ENCODE measurements around the gene C10orf90. TPM values are rescaled to one million over a fixed set of nuclear protein-coding genes. Genes with fewer than 3 reads are reported as not detected.

The C10orf90 gene
- total and polyA plus RNA-seq, 8 donors: 0.32 to 0.64 (median 0.47) TPM; not detected in 5

DNA sequence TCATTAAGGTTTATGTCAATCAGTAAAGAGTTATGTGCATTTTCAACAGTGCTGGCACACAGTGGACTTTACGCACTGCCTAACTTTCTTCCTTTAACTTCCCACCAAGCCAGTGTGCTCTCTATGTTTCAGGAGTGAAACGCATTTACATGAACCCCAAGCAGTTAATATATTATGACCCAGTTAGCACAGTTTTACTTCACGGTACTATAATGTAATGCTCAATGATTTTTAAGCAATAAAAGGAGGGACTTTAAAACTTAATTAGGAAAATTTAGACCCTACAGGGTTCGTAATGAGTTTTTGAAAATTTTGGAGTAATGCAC is 100.3 kb downstream of the C10orf90 start:
- ATAC-seq (peak in 2 of 4 donors; percentile 7 to 15), DNase-seq (no peak), FAIRE-seq (no peak)
- Histone ChIP-seq H3K4me3 (peak overlapping the region in 1 of 4 donors; percentile 5), H3K36me3 (no peaks in the 10 kb centered on the region), H3K9me3 (no peaks in the 10 kb centered on the region), H3K27me3 (no peaks in the 10 kb centered on the region), H3K27ac (no peak overlapping the region), H3K4me1 (peaks cover 0 to 17% (median 15%) of the 10 kb centered on the region in 3 donors)
- intact Hi-C loops (cut with DNase I): no loop called here
- WGBS, 2 donors: 53 to 55% methylated on average over 4 of the region's 4 CpGs
- TF ChIP-seq, protein P1, sequence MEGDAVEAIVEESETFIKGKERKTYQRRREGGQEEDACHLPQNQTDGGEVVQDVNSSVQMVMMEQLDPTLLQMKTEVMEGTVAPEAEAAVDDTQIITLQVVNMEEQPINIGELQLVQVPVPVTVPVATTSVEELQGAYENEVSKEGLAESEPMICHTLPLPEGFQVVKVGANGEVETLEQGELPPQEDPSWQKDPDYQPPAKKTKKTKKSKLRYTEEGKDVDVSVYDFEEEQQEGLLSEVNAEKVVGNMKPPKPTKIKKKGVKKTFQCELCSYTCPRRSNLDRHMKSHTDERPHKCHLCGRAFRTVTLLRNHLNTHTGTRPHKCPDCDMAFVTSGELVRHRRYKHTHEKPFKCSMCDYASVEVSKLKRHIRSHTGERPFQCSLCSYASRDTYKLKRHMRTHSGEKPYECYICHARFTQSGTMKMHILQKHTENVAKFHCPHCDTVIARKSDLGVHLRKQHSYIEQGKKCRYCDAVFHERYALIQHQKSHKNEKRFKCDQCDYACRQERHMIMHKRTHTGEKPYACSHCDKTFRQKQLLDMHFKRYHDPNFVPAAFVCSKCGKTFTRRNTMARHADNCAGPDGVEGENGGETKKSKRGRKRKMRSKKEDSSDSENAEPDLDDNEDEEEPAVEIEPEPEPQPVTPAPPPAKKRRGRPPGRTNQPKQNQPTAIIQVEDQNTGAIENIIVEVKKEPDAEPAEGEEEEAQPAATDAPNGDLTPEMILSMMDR (IDR thresholded peaks at IDR 0.05): no peak

DNA sequence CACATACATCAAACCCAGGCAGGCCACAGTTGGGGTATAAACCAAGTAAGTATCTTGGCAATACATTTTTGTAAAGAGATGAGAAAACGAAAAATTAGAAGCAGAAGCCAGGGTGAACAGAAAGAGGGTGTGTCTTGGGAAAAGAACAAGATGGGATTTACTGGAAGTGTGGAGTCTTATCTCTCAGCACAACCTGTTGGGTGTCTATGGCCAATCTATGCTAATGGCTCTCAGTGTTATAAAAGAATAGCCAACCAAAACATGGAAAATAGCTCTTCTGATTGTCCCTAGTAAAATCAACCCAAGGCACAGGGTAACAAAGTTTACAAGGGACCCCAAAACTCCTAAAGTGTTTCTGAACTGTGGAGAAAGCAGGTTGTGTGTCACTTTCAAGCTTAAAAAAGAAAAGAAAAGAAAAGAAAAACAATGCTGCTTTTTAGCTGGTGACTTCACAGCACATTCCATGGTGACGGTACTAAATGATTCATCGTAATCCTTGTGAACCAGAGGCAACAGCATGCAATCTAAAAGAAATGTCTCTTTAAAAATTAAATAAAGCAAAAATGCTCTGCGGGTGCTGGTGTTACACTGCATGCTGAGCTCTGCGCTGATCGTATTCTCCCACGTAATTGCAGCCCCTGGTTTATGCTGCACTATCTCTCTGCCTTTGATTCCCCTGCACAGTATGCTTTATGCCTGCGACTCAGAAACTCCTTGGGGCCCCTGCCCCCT is 100.8 kb downstream of the C10orf90 start:
- 17 to 18% methylated on average over 8 of the region's 8 CpGs for WGBS, 2 donors
- ATAC-seq: peak; percentile 24 to 69 (median 44)
- H3K4me1 ChIP-seq: peaks cover 0 to 17% (median 15%) of the 10 kb centered on the region in 3 donors
- FAIRE-seq: no peak
- intact Hi-C loops (cut with DNase I): no loop called here
- peak overlapping the region in 1 of 4 donors; percentile 5 for H3K4me3 ChIP-seq
- DNase-seq: no peak
- H3K36me3 ChIP-seq: no peaks in the 10 kb centered on the region
- H3K9me3 ChIP-seq: no peaks in the 10 kb centered on the region
- no peaks in the 10 kb centered on the region for H3K27me3 ChIP-seq
- no peak overlapping the region for H3K27ac ChIP-seq
- TF ChIP-seq, protein P1 (IDR thresholded peaks at IDR 0.05): no peak

DNA sequence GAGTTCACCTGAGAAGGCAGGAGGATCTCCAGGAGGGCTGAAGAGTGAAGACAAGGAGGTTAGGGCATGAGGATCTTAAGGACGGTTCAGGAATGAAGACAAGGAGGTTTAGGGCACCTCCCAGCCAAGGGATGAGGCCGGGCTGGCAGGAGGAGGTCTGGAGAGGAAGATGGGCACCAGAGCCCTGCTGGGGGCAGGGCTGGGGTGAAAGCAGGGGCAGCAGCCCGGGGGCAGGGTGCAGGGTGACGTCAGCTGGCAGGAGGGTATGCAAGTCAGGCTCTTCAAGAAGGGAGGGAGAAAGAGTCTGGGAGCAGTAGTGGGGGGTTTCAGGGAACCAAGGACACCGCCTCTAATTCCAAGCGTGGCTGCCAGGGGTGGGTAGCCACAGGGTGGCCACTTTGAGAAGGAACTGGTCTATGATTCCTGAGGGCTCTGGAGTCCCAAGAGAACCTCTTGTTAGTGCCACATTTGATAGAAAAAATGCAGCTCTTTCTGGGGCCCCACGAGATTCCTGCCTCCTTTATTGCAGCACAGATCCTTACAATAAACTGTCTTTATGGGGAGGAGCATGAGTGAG is 101.6 kb downstream of the C10orf90 start:
- no peak for DNase-seq
- TF ChIP-seq, protein P1 (IDR thresholded peaks at IDR 0.05): no peak
- 61 to 75% methylated on average over 7 of the region's 7 CpGs for WGBS, 2 donors
- intact Hi-C loops (cut with DNase I): no loop called here
- peaks cover 0 to 17% (median 15%) of the 10 kb centered on the region in 3 donors for H3K4me1 ChIP-seq
- no peaks in the 10 kb centered on the region for H3K27me3 ChIP-seq
- no peaks in the 10 kb centered on the region for H3K36me3 ChIP-seq
- no peak overlapping the region for H3K4me3 ChIP-seq
- ATAC-seq: no peak
- no peaks in the 10 kb centered on the region for H3K9me3 ChIP-seq
- no peak overlapping the region for H3K27ac ChIP-seq
- no peak for FAIRE-seq

DNA sequence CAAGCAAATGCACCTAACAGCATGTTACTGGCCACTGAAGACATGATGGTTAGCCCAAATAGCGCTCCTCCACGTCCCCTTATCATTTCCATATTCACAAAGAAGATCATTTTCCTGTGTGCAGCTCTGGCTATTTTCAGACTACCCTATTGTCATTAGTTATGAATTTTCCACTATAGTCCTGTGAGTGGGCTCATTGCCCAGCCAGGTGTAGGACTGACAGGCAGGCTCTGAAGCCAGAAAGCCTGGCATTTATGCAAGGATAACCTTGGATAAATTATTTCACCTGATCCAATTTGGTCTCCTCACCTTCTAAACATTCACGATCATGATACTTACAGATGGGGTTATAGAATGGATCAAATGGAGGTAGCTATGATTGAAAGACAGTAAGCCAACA is 104.6 kb downstream of the C10orf90 start:
- Histone ChIP-seq H3K27me3 (no peaks in the 10 kb centered on the region), H3K9me3 (no peaks in the 10 kb centered on the region), H3K27ac (no peak overlapping the region), H3K36me3 (no peaks in the 10 kb centered on the region), H3K4me1 (peaks cover 0 to 15% (median 12%) of the 10 kb centered on the region in 3 donors), H3K4me3 (no peak overlapping the region)
- DNase-seq (no peak), FAIRE-seq (no peak), ATAC-seq (peak in 3 of 4 donors; percentile 23 to 53 (median 33))
- 40% methylated on average over 3 of the region's 3 CpGs for WGBS, 2 donors
- TF ChIP-seq, protein P1 (IDR thresholded peaks at IDR 0.05): no peak
- intact Hi-C loops (cut with DNase I): no loop called here

DNA sequence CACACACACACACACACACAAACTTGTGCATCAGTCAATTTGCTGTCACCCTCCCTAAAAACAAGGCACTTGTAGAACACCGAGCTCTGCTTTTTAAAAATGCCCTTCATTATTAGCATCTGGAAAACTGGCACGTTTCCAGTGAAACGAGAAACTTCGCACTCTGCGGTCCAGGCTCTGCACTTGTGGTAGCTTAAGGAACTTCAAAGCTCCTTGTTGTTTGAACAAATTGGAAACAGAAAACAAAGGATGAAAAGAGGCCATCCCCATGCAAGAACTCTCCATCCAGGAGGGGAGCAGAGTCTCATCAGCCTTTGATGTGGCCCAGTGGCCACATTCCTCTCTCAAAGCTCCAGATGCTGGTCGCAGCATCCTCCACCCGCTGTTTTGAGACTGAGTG is 105.1 kb downstream of the C10orf90 start:
- DNase-seq (no peak), ATAC-seq (no peak), FAIRE-seq (no peak)
- peaks cover 0 to 15% (median 11%) of the 10 kb centered on the region in 3 donors for H3K4me1 ChIP-seq
- H3K9me3 ChIP-seq: no peaks in the 10 kb centered on the region
- H3K4me3 ChIP-seq: no peak overlapping the region
- TF ChIP-seq, protein P1 (IDR thresholded peaks at IDR 0.05): no peak
- 43 to 58% methylated on average over 7 of the region's 7 CpGs for WGBS, 2 donors
- no peak overlapping the region for H3K27ac ChIP-seq
- intact Hi-C loops (cut with DNase I): no loop called here
- no peaks in the 10 kb centered on the region for H3K27me3 ChIP-seq
- H3K36me3 ChIP-seq: no peaks in the 10 kb centered on the region
